Neural cell (in vitro differentiated cells): ENCODE data around the gene FBXO46. TPM values are rescaled to one million over a fixed set of nuclear protein-coding genes. Genes with fewer than 3 reads are reported as not detected.

ENCODE experiments used
- H2AFZ ChIP-seq: fragments of 200-600, 300-800 bp; sonication (generic), shearing (Covaris generic); 2 replicates; pipeline ENCODE4 v1.6.0; 2014; ENCODE audit warnings: low read depth, mild to moderate bottlenecking, antibody characterized with exemption, low read length, moderate library complexity
- H3F3A ChIP-seq: fragments of 200-600 bp; shearing (Covaris generic); 2 replicates; pipeline ENCODE4 v1.6.1; 2016; ENCODE audit warnings: mild to moderate bottlenecking, moderate library complexity, mixed read lengths, antibody characterized with exemption, low read length; ENCODE audit not compliant: insufficient read depth, poor library complexity, severe bottlenecking
- H3K27ac ChIP-seq: fragments of 200-600, 300-800 bp; sonication (generic), shearing (Covaris generic); 2 replicates; pipeline ENCODE4 v1.5.1; 2014; ENCODE audit warnings: mild to moderate bottlenecking, low read length, moderate library complexity
- H3K27me3 ChIP-seq: fragments of 300-800, 200-600 bp; sonication (generic), shearing (Covaris generic); 2 replicates; pipeline ENCODE4 v1.6.0; 2014; ENCODE audit warnings: mild to moderate bottlenecking, low read depth, low read length, moderate library complexity; ENCODE audit not compliant: insufficient read depth
- H3K36me3 ChIP-seq: fragments of 300-800, 200-600 bp; sonication (generic), shearing (Covaris generic); 2 replicates; pipeline ENCODE4 v1.5.1; 2014; ENCODE audit warnings: mild to moderate bottlenecking, antibody characterized with exemption, low read length, moderate library complexity; ENCODE audit not compliant: insufficient read depth
- H3K4me2 ChIP-seq: fragments of 300-800, 200-600 bp; sonication (generic), shearing (Covaris generic); 2 replicates; pipeline ENCODE4 v1.6.0; 2014; ENCODE audit warnings: mild to moderate bottlenecking, low read length
- H3K4me3 ChIP-seq: fragments of 300-800, 200-600 bp; sonication (generic), shearing (Covaris generic); 2 replicates; pipeline ENCODE4 v1.5.1; 2014; ENCODE audit warnings: mild to moderate bottlenecking, low read length, moderate library complexity
- H3K79me2 ChIP-seq: fragments of 200-600 bp; shearing (Covaris generic); replicated peaks from 2 replicates; pipeline ENCODE4 v1.6.0; 2014; ENCODE audit warnings: mild to moderate bottlenecking, low read length, moderate library complexity; ENCODE audit not compliant: insufficient read depth
- H3K9ac ChIP-seq: fragments of 300-800, 200-600 bp; sonication (generic), shearing (Covaris generic); 2 replicates; pipeline ENCODE4 v1.6.1; 2016; ENCODE audit warnings: mild to moderate bottlenecking, low read length, mixed read lengths
- H3K9me2 ChIP-seq: fragments of 200-600 bp; shearing (Covaris generic); 2 replicates; pipeline ENCODE4 v1.6.1; 2016; ENCODE audit warnings: mild to moderate bottlenecking, low read length, mixed read lengths; ENCODE audit not compliant: insufficient read depth
- H3K9me3 ChIP-seq: fragments of 200-600, 300-800 bp; sonication (generic), shearing (Covaris generic); 2 replicates; pipeline ENCODE4 v1.6.1; 2016; ENCODE audit warnings: mild to moderate bottlenecking, mixed run types, low read length, moderate library complexity, mixed read lengths
- H4K20me1 ChIP-seq: fragments of 200-600 bp; shearing (Covaris generic); 2 replicates; pipeline ENCODE4 v1.6.1; 2016; ENCODE audit warnings: mild to moderate bottlenecking, mixed run types; ENCODE audit not compliant: insufficient read depth
- EP300 ChIP-seq: fragments of 450-650 bp; conservative IDR thresholded peaks from 2 replicates; pipeline ENCODE4 v1.6.1; 2014; ENCODE audit warnings: antibody characterized with exemption, mild to moderate bottlenecking, moderate library complexity; ENCODE audit not compliant: poor library complexity, severe bottlenecking
- EZH2 ChIP-seq: fragments of 200-600, 300-800 bp; shearing (Covaris generic), sonication (generic); IDR thresholded peaks from 2 replicates; pipeline ENCODE4 v1.6.1; 2014; ENCODE audit warnings: antibody characterized with exemption, low read length, borderline replicate concordance, mild to moderate bottlenecking; ENCODE audit not compliant: insufficient read depth, poor library complexity, severe bottlenecking
- MXI1 ChIP-seq: fragments of 450-650 bp; conservative IDR thresholded peaks from 2 replicates; pipeline ENCODE4 v1.6.1; 2014; ENCODE audit warnings: antibody characterized with exemption, mild to moderate bottlenecking; ENCODE audit not compliant: poor library complexity, severe bottlenecking
- POLR2AphosphoS5 ChIP-seq: IDR thresholded peaks from 2 replicates; pipeline ENCODE4 v1.6.1; 2012
- RAD21 ChIP-seq: fragments of 450-650 bp; conservative IDR thresholded peaks from 2 replicates; pipeline ENCODE4 v1.6.1; 2014; ENCODE audit warnings: antibody characterized with exemption, mild to moderate bottlenecking, moderate library complexity
- REST ChIP-seq: IDR thresholded peaks from 2 replicates; pipeline ENCODE4 v1.6.1; 2012; ENCODE audit warnings: borderline replicate concordance
- SMC3 ChIP-seq: fragments of 450-650 bp; conservative IDR thresholded peaks from 2 replicates; pipeline ENCODE4 v1.6.1; 2014; ENCODE audit warnings: antibody characterized with exemption, mild to moderate bottlenecking, moderate library complexity; ENCODE audit not compliant: poor library complexity
- TAF1 ChIP-seq: IDR thresholded peaks from 2 replicates; pipeline ENCODE4 v1.6.1; 2012; ENCODE audit warnings: low read depth
- polyA plus RNA-seq: library from polyadenylated mRNA; depleted of rRNA; stranded (reverse); fragments of >200 nt; gene quantifications from 2 replicates; pipeline ENCODE4 v1.2.3, GENCODE V29; 2014
- TF ChIP-seq, protein P1 (sequence below): fragments of 450-650 bp; IDR thresholded peaks from 2 replicates; pipeline ENCODE4 v1.5.1; 2014; ENCODE audit warnings: antibody characterized with exemption, mild to moderate bottlenecking, moderate library complexity; ENCODE audit not compliant: poor library complexity, severe bottlenecking

FBXO46 gene
- polyA plus RNA-seq, 1 donor from 2014 or later, result 12.5 TPM

DNA sequence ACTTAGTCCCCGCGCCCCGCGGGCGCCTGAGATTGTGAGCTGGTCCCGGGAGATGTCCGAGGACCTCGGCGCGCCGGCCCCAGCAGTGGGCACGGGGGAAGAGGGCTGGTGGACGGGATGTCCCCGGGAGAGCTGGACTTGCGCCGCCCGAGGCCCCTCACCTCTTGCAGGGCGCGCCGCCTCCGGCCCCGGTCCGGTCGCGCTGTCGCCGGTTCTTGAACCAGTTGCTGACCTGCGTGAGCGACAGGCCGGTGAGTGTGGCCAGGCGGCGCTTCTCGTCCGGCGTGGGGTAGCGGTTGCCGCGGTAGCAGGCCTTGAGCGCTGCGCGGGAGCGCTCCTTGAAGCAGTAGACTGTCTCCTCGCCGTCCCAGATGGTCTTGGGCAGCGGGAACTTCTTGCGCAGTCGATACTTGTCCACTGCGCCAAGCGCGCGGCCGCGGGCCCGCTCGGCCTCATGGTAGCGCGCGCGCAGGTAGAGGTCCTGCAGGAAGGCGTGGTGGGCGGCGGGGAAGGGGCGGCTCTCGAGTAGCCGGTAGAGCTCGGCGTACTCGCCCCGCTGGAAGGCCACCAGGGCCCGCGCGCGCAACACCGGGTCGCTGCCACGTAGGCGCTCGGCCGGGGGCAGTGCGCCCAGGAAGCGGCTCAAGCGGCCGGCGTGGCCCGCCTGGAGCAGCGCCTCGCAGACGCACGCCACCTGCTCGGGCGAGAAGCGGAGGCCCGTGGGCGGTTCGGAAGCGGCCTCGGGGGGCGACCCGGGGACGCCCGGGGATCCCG lies 37.4 kb upstream of the FBXO46 start:
- Histone ChIP-seq H3K9me2 (no peaks in the 10 kb centered on the region), H4K20me1 (no peaks in the 10 kb centered on the region)

DNA sequence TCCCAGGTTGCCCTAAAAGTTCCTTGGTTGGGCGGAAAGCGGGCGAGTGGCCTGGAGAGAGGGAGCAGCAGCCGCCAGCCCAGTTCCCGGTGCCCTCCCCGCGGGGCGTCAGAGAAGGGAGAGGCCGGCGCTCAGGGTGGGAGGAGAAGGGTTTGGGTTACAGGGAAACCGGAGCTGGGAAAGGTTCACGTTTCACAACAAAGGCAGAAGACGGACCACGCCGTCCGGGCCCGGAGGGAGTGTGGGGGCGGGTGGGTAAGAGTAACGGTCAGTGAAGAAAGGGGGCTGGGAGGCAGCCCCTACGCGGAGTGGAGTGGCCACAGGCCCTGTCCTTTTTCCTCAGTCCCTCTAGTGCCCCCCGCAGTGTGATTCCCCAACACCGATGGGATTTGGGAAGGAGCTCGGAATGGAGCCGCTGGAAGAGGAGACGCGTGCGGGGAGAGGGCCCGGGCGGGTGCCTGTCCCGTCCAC lies 36.7 kb upstream of the FBXO46 start:
- no peaks in the 10 kb centered on the region for H3K36me3 ChIP-seq
- H3K9ac ChIP-seq, result peak overlapping the region; percentile 38
- no peaks in the 10 kb centered on the region for H3K9me2 ChIP-seq
- no peaks in the 10 kb centered on the region for H3K9me3 ChIP-seq
- H3K4me3 ChIP-seq, result peak overlapping the region; percentile 68
- peaks cover 22% of the 10 kb centered on the region for H3K27me3 ChIP-seq
- no peak overlapping the region for H3K4me2 ChIP-seq
- H4K20me1 ChIP-seq, result no peaks in the 10 kb centered on the region
- H3K27ac ChIP-seq, result no peak overlapping the region
- H3K79me2 ChIP-seq, result no peaks in the 10 kb centered on the region
- no peak overlapping the region for H2AFZ ChIP-seq
- H3F3A ChIP-seq, result no peaks in the 10 kb centered on the region
- TF ChIP-seq EZH2 (no peak), RAD21 (no peak), MXI1 (no peak), TAF1 (no peak), SMC3 (no peak), POLR2AphosphoS5 (no peak), EP300 (no peak)
- TF ChIP-seq, protein P1, sequence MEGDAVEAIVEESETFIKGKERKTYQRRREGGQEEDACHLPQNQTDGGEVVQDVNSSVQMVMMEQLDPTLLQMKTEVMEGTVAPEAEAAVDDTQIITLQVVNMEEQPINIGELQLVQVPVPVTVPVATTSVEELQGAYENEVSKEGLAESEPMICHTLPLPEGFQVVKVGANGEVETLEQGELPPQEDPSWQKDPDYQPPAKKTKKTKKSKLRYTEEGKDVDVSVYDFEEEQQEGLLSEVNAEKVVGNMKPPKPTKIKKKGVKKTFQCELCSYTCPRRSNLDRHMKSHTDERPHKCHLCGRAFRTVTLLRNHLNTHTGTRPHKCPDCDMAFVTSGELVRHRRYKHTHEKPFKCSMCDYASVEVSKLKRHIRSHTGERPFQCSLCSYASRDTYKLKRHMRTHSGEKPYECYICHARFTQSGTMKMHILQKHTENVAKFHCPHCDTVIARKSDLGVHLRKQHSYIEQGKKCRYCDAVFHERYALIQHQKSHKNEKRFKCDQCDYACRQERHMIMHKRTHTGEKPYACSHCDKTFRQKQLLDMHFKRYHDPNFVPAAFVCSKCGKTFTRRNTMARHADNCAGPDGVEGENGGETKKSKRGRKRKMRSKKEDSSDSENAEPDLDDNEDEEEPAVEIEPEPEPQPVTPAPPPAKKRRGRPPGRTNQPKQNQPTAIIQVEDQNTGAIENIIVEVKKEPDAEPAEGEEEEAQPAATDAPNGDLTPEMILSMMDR, result no peak

More for the DNA sequence above, 37.4 kb upstream of the FBXO46 start:
- TF ChIP-seq RAD21, result no peak
- TF ChIP-seq, protein P1, result no peak
- TF ChIP-seq POLR2AphosphoS5, result peak; percentile 39
- no peak for TF ChIP-seq REST
- peak; percentile 58 for TF ChIP-seq MXI1
- TF ChIP-seq EZH2, result no peak
- no peak for TF ChIP-seq EP300
- TF ChIP-seq SMC3, result no peak
- no peak for TF ChIP-seq TAF1
- no peaks in the 10 kb centered on the region for H3F3A ChIP-seq
- H3K27ac ChIP-seq, result no peak overlapping the region
- H3K9me3 ChIP-seq, result no peaks in the 10 kb centered on the region
- H3K36me3 ChIP-seq, result no peaks in the 10 kb centered on the region
- H2AFZ ChIP-seq, result no peak overlapping the region
- H3K4me3 ChIP-seq, result peak overlapping the region; percentile 68
- H3K79me2 ChIP-seq, result no peaks in the 10 kb centered on the region
- peaks cover 22% of the 10 kb centered on the region for H3K27me3 ChIP-seq
- peak overlapping the region; percentile 38 for H3K9ac ChIP-seq
- no peak overlapping the region for H3K4me2 ChIP-seq
